Left kidney (tissue), 8 donors: Measurements from ENCODE around the gene HSD17B3. TPM values are rescaled to one million over a fixed set of nuclear protein-coding genes. Genes with fewer than 3 reads are reported as not detected.
"Not testable (repeated sequence)": the region's sequence is repeated elsewhere in the genome, so short reads cannot be mapped to it uniquely, and the experiment has no call there.

Experiments used
- DNase-seq: peaks from one replicate; pipeline ENCODE4 v3.0.0-alpha.2; 2013
- long read RNA-seq, 8 donors: transcript quantifications; one replicate each; lab custom pipeline, GENCODE V29; 2026
- polyA plus RNA-seq: library from polyadenylated mRNA; unstranded; fragments of 120-200 nt; gene quantifications from one replicate; pipeline ENCODE4 v1.2.1, GENCODE V29; 2013; ENCODE audit not compliant: insufficient read length

HSD17B3 gene
- polyA plus RNA-seq: 1.4 TPM
- long read RNA-seq, donor 1: 0 reads
- long read RNA-seq, donor 2: 0 reads
- long read RNA-seq, donor 3: 0 reads
- long read RNA-seq, donor 4: 0 reads
- long read RNA-seq, donor 5: 0 reads
- long read RNA-seq, donor 6: 0 reads
- long read RNA-seq, donor 7: 0 reads
- long read RNA-seq, donor 8: 0 reads

DNA sequence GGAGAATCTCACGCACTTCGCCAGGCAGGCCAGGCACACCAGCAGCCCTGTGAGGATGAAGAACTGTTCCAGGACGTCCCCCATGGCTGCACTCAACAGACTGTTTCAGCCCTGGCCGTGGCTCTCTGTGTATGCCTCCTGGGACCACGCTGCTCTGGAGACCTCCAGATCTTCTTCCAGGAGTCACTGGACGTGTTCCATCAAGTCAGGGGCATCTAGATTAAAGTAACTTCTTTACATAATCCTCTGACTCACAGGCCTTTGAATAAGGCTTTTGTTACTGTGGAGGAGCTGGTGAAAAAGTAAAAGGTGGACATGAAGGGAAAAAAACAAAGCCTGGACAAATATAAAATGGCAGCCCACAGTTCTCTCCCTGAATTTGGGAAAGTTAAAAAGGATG, at the start of gene HSD17B3:
HSD17B3 (minus strand) TSS at position 156 of the 400 bp plus-strand sequence; CDS start at position 84, 72 bp downstream.
- no peak for DNase-seq

DNA sequence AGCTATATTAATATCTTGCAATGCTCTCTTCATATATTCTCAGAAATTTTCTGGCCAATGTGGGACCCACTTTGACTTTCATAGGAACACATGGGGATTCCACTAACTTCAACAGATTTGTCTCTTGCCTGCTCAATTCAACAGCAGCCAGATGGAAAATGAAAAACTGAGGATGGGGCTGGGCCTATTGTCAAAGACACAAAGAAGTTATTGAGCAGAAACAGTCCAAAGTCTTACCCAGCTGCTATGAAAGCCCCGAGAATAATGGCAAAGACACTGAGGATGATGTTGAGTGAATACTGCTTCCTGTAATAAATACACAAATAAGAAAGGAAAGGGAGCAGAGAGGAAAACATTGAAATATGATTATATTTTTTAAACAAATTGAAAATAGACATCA, 48.9 kb upstream of the HSD17B3 start:
- no peak for DNase-seq

DNA sequence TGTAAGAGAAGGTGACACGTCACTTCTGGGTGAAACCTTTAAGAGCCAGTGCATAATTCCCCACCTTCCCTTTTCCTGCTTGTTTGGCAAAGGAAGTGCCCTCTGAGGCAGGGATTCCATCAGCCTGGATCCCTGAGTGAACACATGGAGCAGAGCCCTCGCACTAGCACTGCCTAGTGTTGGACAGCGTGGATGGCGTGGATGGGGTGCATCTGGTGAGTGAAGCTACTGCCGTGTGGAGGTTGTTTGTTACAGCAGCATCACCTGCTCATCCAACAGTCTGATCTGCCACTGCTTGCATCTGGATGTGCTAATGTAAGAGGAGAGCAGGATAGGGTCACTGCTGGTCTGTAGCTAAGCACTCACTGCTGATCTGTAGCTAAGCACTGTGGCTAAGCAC, 46.3 kb upstream of the HSD17B3 start:
- DNase-seq: no peak

DNA sequence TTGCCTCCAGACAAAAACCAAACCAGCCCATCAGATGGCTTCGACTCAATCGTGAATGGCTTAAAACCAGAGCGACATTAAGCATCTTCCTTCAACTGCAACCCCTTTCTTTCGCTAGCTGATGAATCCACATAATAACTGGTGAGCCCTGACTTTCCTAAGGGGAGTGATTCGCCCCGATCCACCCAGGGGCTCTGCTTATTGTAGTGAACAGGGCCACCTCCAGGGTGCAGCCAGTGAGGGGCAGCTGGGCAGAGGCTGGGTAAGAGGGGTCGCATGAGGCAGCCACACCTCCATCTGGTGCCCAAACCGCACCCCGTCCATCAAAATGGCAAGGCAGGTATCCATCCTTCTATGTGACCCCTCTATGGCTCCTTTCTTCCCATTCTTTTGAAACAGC, 43.6 kb upstream of the HSD17B3 start:
- DNase-seq: no peak

DNA sequence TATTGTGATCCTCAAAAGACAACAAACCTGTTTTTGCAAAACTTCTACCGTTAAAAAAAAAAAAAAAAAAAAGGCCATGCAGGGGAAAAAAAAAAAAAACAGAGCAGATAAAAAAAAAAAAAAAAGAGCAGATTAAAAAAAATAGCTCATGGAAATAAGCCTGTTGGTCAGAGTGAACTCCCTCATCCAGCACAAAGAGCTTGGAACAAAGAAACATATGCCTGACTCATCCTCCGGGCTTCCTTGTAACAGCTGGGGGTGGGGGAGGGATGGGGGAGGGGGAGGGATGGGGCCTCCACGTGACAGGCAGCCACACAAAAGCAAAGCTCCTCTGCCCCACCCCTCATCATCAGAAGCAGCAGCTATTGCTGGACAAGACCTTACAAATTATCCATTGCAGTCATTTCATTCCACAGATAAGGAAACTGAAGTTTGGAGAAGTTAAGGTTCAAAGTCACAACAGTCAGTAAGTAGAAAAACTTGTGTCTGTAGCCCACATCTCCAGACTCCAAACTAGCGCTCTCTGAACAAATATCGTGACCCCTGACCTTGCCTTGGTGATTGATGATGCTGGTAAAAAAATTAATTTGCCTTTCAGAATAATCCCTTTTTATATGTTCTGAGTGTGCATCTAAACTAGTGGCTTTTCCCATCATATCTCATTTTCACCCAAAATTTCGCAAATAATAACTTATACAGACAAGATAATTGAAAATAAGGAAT, 42.6 kb upstream of the HSD17B3 start:
- DNase-seq: no peak

DNA sequence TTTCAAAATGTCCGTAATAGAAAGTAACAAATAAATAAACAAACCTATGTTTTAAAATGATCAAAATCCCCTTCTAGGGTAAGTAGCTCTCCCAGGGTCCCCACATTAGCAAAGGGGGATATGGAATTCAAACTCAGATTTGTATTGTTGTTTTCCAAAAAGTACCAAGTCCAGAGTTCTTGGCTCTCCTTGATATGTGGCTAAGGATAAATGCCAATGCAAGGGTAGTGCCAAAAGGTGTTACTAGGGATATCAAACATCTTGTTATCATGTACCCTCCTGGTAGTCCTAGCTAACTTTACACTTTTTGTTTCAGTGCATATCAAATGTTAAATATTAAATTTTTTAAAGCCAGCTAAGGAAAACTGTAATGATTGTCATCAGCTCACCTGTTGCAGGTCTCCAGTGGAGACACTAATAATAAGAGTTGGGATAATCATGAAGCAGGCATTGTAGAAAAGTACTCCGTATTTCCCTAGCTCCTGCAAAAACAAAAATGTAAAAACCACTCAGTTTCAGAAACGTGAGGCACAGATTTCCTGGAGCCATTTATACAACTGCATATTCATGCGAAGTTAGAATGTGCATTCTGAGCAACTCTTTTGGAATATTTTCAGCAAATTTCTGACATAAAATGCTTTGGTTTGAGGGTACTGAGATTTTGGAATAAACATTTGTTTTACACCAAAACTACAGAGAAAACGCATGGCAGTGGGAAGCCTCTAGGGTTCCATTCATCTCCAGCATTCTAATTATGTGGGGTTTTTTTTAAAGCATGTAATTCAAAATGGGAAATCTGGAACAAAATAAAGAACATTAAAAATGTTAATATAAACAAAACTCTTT, 41.8 kb upstream of the HSD17B3 start:
- DNase-seq: no peak

DNA sequence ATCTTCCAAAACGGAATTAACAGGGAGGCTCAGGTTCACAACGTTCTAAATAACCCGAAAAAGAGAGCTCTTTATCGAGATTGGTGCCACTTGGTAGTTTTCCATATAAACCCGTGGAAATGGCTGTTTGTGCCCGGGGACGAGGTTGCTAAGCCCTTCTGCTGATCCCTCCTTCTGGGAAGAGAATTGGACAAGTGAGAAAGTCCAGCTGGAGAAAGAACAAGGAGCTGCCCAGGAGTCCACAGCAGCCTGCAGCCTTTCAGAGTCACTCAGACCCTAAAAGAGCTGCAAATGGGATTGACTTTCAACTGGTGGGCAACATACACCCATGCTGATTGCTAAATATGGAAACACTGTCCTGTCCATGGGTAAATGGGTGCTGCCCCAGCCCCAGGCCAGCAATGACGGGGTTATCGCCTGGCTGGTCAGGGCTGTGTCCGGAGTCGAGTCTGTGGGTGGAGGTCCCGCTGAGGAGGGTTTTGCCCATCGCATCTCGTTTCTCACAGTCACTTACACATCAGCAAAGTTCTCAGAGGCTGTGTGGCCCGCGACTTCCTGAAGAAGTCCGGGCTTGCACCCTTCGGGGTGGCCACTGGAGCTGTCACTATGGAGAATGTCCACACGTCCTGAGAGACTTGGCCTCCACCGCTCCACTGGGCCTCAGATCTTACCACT, 40.7 kb upstream of the HSD17B3 start:
- peak; percentile 34 for DNase-seq

DNA sequence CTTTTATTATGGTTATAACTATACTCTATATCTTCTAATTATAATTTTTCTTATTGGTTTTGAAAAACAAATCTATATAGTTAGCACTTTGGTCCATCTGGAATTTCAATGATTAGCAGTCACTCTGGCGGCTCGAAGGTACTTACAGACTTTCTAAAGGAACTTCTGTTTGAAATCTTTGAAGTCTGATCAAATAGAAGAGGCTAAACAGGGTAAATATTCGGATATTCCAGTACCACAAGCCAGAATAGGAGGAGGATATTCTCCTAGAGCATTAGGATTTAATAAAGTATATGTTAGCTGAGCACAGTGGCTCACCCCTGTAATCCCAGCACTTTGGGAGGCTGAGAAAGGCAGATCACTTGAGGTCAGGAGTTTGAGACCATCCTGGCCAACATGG, 38.7 kb upstream of the HSD17B3 start:
- no peak for DNase-seq

DNA sequence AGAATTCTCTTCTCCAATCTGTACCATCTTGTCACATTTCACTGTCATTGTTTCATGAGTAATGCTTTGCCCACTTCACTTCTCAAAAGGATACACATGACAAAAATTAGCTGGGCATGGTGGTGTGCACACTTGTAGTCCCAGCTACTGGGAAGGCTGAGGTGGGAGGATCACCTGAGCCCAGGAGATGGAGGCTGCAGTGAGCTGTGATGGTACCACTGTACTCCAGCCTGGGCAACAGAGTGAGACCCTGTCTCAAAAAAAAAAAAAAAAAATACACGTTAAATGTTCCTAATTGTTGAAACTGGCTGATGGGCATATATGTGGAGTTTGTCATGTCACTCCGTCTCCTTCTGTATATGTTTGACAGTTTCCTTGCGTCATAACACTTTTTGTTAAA, 36.3 kb upstream of the HSD17B3 start:
- no peak for DNase-seq

DNA sequence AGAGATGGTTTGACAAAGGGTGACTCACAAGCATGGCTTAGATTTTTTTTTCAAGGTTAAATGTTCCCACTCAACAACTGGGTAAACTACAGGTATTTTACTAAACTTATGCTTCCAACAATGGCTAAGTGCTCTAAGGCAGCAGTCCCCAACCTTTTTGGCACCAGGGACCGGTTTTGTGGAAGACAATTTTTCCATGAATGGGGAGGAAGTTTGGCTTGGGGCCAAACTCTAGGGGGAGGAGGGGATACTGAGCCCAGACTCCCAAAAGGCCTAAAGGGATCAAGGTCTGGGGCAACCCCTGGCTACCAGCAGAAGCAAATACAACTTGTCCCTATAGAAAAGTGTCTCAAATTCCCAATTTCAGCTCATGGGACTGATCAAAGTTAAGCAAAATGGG, 32.0 kb upstream of the HSD17B3 start:
- no peak for DNase-seq

DNA sequence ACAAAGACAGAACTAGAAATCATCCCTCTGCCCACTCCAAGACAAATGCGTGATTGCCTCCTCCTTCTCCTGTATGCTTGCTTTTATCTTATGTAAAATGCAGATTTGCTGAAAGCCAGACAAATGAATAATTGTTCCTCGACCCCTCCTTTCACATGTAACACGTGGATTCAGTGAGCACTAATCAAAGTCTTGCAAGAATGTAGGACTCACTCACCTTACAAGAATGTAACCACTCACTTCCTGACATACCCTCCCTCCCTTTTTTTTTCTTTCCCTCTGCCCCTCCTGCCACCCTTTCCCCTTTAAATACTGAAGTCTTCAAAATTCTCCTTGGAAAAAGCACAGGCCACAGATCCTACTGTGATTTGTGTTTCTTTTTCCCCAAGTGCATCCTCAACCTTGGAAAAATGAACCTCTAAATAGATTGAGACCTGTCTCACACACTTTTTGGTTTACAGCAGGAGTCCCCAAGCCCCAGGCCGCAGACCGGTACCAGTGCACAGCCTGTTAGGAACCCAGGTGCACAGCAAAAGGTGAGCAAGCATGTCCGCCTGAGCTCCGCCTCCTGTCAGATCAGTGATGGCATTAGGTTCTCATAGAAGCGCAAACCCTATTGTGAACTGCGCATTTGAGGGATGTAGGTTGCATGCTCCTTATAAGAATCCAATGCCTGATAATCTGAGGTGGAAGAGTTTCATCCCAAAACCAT, 29.4 kb upstream of the HSD17B3 start:
- no peak for DNase-seq

DNA sequence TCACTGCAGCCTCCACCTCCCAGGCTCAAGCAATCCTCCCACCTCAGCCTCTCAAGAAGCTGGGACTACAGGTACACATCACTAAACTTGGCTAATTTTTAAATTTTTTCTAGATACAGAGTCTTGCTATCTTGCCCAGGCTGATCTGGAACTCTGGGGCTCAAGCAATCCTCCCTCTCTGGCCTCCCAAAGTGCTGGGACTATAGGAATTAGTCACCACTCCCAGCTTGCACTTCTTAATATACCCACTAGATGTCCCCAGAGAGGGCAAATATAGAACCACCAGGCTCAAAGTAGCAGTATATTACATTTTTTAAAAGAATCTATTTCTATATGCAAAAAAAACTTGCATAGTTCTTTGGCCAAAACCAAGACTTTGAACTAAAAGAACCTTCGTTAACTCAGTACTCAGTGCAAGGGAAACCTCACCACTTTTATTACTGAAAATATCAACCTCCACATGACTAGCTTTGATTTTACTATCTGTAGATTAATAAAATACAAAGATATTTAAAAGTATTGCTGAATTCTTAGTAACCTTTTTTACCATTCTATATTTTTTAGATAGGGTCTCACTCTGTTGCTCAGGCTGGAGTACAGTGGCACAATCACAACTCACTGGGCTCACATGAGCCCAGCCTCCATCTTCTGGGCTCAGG, 25.8 kb upstream of the HSD17B3 start:
- peak; percentile 63 for DNase-seq

DNA sequence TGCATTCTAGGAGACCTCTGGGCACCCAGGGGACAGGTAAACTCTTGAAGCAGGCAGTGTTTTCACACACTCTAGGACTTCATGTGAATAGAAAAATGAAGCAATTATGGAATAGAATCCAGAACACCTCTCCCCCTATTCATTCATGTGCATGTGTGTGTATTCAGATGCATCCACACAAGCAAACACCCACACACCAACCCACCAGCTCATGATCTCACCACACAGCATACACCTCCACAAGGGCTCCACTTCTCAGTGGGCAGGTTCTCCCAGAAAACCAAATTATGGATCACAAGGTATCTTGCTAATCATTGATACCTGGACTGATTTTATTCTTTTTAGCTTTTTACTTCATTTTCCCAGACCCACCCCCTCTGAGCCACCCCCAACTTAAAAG, 21.2 kb upstream of the HSD17B3 start:
- DNase-seq: no peak

DNA sequence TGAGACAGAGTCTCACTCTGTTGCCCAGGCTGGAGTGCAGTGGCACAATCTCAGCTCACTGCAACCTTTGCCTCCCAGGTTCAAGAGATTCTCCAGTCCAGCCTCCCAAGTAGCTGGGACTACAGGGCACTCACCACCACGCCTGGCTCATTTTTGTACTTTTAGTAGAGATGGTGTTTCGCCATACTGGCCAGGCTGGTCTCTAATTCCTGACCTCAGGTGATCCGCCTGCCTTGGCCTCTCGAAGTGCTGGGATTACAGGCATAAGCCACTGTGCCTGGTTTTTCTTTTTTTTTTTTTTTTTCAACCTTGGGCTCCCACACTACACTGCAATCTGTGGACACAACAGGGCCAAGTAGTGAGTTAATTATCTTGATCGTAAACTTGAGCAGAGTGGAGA, 20.8 kb upstream of the HSD17B3 start:
- not testable (repeated sequence) for DNase-seq

DNA sequence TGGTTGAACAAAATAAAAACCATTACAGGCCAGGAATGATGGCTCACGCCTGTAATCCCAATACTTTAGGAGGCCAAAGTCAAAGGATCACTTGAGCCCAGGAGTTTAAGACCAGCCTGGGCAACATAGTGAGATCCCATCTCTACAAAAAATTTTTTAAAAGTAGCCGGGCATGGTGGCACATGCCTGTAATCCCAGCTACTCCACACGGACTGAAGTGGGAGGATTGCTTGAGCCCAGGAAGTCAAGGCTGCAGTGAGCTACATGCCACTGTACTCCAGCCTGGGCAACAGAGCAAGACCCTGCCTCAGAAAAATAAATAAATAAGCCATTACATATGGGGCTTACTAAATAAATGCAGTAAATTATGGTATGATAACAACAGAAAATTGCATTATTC, 20.2 kb upstream of the HSD17B3 start:
- not testable (repeated sequence) for DNase-seq

DNA sequence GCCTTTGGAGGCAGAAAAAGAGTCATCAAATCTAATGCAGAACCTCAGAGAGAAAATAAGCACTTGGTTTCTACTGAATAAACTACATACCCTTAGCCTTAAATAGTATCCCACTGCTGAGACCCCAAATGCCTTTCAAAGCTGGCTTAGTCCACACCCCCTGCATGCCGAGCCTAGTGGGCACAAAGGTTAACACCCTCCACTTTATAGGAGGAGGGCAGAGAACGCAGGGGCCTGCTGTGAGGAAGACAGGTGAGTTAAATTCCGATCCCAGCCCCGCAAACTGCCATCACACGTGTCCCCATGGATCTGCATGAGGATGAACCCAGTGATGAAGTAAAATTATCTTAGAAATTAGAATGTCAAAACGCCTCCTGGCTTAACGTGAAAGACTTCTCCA, 19.5 kb upstream of the HSD17B3 start:
- no peak for DNase-seq

DNA sequence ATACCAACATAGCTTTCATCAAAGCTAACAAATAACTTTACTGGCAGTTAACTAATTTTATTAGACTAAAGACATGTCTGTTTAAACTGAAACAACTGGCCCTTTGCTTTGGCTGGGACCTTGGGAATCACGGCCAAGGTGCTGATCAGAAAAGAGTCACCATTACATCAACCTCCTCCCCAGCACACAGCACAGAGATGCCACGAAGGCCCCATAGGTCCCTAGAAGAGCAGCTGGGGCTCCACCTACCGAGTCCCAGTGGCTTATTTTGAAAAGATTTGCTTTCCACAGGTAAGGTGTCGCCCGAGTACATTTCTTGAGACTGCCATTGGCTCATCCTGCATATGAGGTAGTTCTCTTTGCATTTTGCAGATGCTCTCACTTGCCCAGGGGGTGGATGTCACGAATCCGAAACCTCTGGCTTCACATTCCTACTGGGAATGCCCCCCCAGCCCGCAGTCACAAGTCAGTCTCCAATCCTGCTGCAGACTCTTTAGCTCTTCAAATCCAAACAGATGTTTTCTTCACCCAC, 18.8 kb upstream of the HSD17B3 start:
- DNase-seq: no peak

DNA sequence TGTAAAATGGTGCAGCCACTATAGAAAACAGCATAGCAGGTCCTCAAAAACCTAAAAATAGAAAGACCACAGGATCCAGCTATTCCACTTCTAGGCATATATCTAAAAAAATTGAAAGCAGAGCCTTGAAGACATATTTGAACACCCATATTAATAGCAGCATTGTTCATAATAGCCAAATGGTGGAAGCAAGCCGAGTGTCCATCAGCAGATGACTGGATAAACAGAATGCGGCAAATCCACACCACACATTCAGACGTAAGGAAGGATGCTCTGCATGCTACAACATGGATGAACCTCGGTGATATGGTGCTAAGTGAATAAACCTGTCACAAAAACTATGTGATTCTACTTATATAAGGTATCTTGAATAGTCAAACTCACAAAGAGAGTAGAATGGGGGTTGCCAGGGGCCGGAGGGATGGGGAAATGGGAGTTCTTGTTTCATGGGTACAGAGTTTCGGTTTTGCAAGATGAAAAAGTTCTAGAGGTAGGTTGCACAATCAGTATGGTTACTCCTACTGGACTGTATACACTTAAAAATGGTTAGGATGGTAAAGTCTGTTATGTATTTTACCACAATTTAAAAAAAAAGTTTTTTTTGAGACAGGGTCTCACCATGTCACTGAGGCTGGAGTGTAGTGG, 17.1 kb upstream of the HSD17B3 start:
- DNase-seq: no peak

DNA sequence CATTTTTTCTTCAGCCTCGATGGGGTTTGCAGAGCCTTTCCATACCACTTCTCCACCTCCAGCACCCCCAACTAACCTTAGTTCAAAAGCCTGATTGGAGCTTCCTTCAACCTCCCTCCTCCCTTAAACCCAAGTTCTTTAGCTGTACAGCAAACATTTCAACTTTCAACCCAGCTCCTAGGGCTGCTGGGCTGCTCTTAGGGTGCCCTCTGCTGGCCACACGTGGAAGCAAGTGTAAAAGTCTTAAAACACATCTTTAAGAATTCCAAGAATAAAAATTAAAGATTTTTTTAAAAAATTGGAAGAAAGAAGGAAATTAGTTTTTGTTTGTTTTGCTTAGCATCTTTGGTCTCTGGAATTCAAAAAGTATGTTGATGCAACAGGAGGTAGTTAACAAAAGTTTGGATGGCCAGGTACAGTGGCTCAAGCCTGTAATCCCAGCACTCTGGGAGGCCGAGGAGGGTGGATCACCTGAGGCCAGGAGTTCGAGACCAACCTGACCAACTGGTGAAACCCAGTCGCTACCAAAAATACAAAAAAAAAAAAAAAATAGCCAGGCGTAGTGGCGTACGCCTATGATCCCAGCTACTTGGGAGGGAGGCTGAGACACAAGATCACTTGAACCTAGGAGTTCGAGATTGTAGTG, 15.5 kb upstream of the HSD17B3 start:
- peak; percentile 60 for DNase-seq

DNA sequence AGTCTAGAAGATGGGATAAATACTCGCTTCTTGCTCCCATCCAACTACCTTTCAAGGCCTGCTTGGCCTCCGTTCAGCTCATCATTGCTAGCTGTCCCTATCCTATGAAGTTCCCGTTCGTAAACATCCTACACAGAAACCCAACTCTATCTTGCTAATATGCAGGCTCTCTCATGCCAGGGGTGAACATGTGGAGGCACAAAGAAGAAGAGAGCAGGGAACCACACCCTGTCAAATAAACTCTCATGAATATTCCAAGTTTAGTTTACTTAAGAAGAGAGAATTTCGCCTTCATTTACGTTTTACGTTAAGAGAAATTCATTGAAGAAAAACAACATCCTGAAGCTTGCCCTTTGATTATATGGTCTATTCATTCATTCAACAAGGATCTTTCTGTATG, 7.9 kb upstream of the HSD17B3 start:
- DNase-seq: no peak
